ENCODE measurements around the gene NTSR2. TPM values are rescaled to one million over a fixed set of nuclear protein-coding genes. Genes with fewer than 3 reads are reported as not detected.
A peak's percentile ranks its signal among the peaks of the same experiment; 100 is the strongest.

The NTSR2 gene
- total RNA-seq, 1 donor from 2014 or later: not detected

- TF ChIP-seq CTCF (IDR thresholded peaks at IDR 0.05; ENCODE audit: insufficient read depth, low read depth, low read length) (no peak), EZH2 (IDR thresholded peaks at IDR 0.05; ENCODE audit: insufficient read depth, low read length) (no peak)
- Mint-ChIP-seq H3K4me3 (ENCODE audit: unreplicated experiment) (no peak overlapping the region), H3K36me3 (ENCODE audit: low read depth, unreplicated experiment) (no peaks in the 10 kb centered on the region), H3K4me1 (ENCODE audit: low read depth, unreplicated experiment) (peaks cover 4% of the 10 kb centered on the region), H3K9me3 (ENCODE audit: unreplicated experiment) (no peaks in the 10 kb centered on the region), H3K27me3 (ENCODE audit: low read depth, unreplicated experiment) (peaks cover 31% of the 10 kb centered on the region), H3K27ac (ENCODE audit: unreplicated experiment) (no peak overlapping the region)
- H3K27me3 ChIP-seq (ENCODE audit: insufficient read depth, low read length): peaks cover 27% of the 10 kb centered on the region
- H3K27ac ChIP-seq (ENCODE audit: low read depth, low read length): no peak overlapping the region
- H3K4me3 ChIP-seq (ENCODE audit: insufficient read depth, low read depth, low read length): no peak overlapping the region
- no peak for FAIRE-seq
- no peaks in the 10 kb centered on the region for H3K79me2 ChIP-seq (ENCODE audit: insufficient read depth, low read length)
- H3K9ac ChIP-seq (ENCODE audit: low read length): no peak overlapping the region
- no peak overlapping the region for H2AFZ ChIP-seq (ENCODE audit: low read depth, low read length)
- H3K36me3 ChIP-seq (ENCODE audit: insufficient read depth, low read length): no peaks in the 10 kb centered on the region
- H4K20me1 ChIP-seq (ENCODE audit: insufficient read depth, low read length): no peaks in the 10 kb centered on the region
- DNase-seq (ENCODE audit: low read depth): no peak
- no peaks in the 10 kb centered on the region for H3K9me3 ChIP-seq (ENCODE audit: insufficient read depth, low read depth, low read length)
- H3K4me2 ChIP-seq (ENCODE audit: low read length): no peak overlapping the region
- no peaks in the 10 kb centered on the region for H3K4me1 ChIP-seq (ENCODE audit: insufficient read depth, low read length)
Observed at GRCh38 chr2:11656252-11656651, 13.7 kb downstream of the NTSR2 start.

- H3K4me3 ChIP-seq (ENCODE audit: insufficient read depth, low read depth, low read length): no peak overlapping the region
- no peak overlapping the region for H3K9ac ChIP-seq (ENCODE audit: low read length)
- Mint-ChIP-seq H3K4me3 (ENCODE audit: unreplicated experiment) (no peak overlapping the region), H3K27me3 (ENCODE audit: low read depth, unreplicated experiment) (peaks cover 24% of the 10 kb centered on the region), H3K9me3 (ENCODE audit: unreplicated experiment) (no peaks in the 10 kb centered on the region), H3K36me3 (ENCODE audit: low read depth, unreplicated experiment) (no peaks in the 10 kb centered on the region), H3K4me1 (ENCODE audit: low read depth, unreplicated experiment) (peaks cover 5% of the 10 kb centered on the region), H3K27ac (ENCODE audit: unreplicated experiment) (no peak overlapping the region)
- no peak overlapping the region for H3K4me2 ChIP-seq (ENCODE audit: low read length)
- no peak overlapping the region for H2AFZ ChIP-seq (ENCODE audit: low read depth, low read length)
- no peaks in the 10 kb centered on the region for H4K20me1 ChIP-seq (ENCODE audit: insufficient read depth, low read length)
- H3K9me3 ChIP-seq (ENCODE audit: insufficient read depth, low read depth, low read length): no peaks in the 10 kb centered on the region
- H3K79me2 ChIP-seq (ENCODE audit: insufficient read depth, low read length): no peaks in the 10 kb centered on the region
- H3K27me3 ChIP-seq (ENCODE audit: insufficient read depth, low read length): peaks cover 22% of the 10 kb centered on the region
- TF ChIP-seq EZH2 (IDR thresholded peaks at IDR 0.05; ENCODE audit: insufficient read depth, low read length) (no peak), CTCF (IDR thresholded peaks at IDR 0.05; ENCODE audit: insufficient read depth, low read depth, low read length) (no peak)
- DNase-seq (ENCODE audit: low read depth) (no peak), FAIRE-seq (no peak)
- no peaks in the 10 kb centered on the region for H3K4me1 ChIP-seq (ENCODE audit: insufficient read depth, low read length)
- no peak overlapping the region for H3K27ac ChIP-seq (ENCODE audit: low read depth, low read length)
- no peaks in the 10 kb centered on the region for H3K36me3 ChIP-seq (ENCODE audit: insufficient read depth, low read length)
Observed at GRCh38 chr2:11655495-11655894, 14.5 kb downstream of the NTSR2 start.

- FAIRE-seq: no peak
- no peak overlapping the region for H3K4me3 Mint-ChIP-seq (ENCODE audit: unreplicated experiment)
Observed at GRCh38 chr2:11652553-11652952, 17.4 kb downstream of the NTSR2 start.

More at GRCh38 chr2:11652553-11652952, 17.4 kb downstream of the NTSR2 start:
- peaks cover 30% of the 10 kb centered on the region for H3K4me1 Mint-ChIP-seq (ENCODE audit: low read depth, unreplicated experiment)
- no peaks in the 10 kb centered on the region for H3K9me3 Mint-ChIP-seq (ENCODE audit: unreplicated experiment)
- peaks cover 6% of the 10 kb centered on the region for H3K27me3 ChIP-seq (ENCODE audit: insufficient read depth, low read length)
- H4K20me1 ChIP-seq (ENCODE audit: insufficient read depth, low read length): no peaks in the 10 kb centered on the region
- H3K9me3 ChIP-seq (ENCODE audit: insufficient read depth, low read depth, low read length): no peaks in the 10 kb centered on the region
- no peaks in the 10 kb centered on the region for H3K36me3 Mint-ChIP-seq (ENCODE audit: low read depth, unreplicated experiment)
- H3K9ac ChIP-seq (ENCODE audit: low read length): no peak overlapping the region
- H3K4me1 ChIP-seq (ENCODE audit: insufficient read depth, low read length): no peaks in the 10 kb centered on the region
- no peak overlapping the region for H3K4me3 ChIP-seq (ENCODE audit: insufficient read depth, low read depth, low read length)
- peaks cover 4% of the 10 kb centered on the region for H3K27me3 Mint-ChIP-seq (ENCODE audit: low read depth, unreplicated experiment)
- H3K79me2 ChIP-seq (ENCODE audit: insufficient read depth, low read length): no peaks in the 10 kb centered on the region
- no peak overlapping the region for H3K27ac Mint-ChIP-seq (ENCODE audit: unreplicated experiment)
- TF ChIP-seq CTCF (IDR thresholded peaks at IDR 0.05; ENCODE audit: insufficient read depth, low read depth, low read length): no peak
- no peak for TF ChIP-seq EZH2 (IDR thresholded peaks at IDR 0.05; ENCODE audit: insufficient read depth, low read length)
- peak; percentile 10 for DNase-seq (ENCODE audit: low read depth)
- H3K4me2 ChIP-seq (ENCODE audit: low read length): no peak overlapping the region
- H3K36me3 ChIP-seq (ENCODE audit: insufficient read depth, low read length): no peaks in the 10 kb centered on the region
- H3K27ac ChIP-seq (ENCODE audit: low read depth, low read length): no peak overlapping the region
- H2AFZ ChIP-seq (ENCODE audit: low read depth, low read length): no peak overlapping the region
